GM19240 (cell line): ENCODE results near the gene PDE5A.
"Not testable (repeated sequence)": the region's sequence is repeated elsewhere in the genome, so short reads cannot be mapped to it uniquely, and the experiment has no call there.

ENCODE experiments used
- DNase-seq: peaks from one replicate; pipeline ENCODE4 v3.0.0; 2011; ENCODE audit warnings: low spot score; ENCODE audit not compliant: insufficient read length

PDE5A gene

DNA sequence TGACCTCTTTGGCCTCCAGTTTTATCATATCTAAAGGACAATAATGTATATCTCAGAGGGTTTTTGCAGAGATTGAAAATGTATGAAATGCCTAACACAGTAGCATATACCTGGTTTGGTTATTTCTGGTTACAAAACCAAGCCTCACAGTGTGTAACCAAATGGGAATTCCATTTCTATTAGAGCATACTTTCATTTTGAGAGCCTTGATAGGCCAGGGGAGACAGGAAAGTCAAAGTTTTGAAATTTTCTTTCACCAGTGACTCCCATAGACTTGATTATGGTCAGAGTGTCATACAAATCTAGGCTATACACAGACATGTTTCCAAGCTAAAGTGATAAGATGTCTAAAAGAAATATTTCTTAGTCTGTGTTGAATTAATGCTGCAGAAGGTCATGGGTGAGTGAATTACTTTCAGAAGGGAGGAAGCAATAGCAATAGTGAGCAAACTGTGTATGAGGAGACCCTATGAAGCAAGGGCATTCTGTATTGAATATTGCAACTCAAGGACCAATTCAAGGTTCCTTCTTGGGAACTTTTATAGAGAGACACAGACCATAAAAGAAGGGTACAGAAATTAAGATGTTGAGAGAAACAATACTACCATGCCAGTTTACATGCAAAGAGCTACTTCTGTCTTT lies 151.1 kb downstream of the PDE5A start:
- DNase-seq, result no peak

DNA sequence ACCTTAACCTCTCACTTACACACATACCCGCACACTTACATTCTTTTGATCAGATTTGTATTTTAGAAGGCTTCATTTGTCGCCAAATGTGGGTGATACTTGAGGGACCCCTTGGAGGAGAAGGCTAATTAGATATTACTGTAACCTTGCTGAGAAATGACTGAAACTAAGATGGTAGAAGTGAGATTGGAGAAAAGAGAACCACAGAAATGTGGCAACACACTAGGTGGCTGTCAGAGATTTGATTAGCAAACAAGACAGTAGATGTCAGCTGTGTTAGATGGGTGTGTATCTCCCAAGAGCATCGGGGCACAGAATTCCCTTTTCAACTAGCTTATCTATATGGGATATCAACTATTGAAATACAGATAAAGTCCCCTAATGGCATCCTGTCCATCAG lies 157.3 kb downstream of the PDE5A start:
- no peak for DNase-seq

DNA sequence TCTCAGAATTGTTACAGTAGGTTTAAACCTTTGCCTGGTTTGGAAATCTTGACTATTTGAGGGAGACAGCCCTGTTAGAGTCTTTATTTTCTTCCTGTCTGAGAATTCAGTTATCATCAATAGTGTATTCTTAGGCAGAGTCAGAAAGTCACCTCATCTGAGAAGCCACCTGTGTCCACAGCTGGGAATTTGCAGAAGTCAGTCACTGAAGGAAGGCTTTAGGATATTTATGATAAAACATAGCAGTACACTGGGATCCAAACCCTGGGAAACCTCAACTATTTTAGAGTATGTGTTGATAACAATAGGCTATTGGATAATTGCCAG lies 157.9 kb downstream of the PDE5A start:
- DNase-seq, result not testable (repeated sequence)

DNA sequence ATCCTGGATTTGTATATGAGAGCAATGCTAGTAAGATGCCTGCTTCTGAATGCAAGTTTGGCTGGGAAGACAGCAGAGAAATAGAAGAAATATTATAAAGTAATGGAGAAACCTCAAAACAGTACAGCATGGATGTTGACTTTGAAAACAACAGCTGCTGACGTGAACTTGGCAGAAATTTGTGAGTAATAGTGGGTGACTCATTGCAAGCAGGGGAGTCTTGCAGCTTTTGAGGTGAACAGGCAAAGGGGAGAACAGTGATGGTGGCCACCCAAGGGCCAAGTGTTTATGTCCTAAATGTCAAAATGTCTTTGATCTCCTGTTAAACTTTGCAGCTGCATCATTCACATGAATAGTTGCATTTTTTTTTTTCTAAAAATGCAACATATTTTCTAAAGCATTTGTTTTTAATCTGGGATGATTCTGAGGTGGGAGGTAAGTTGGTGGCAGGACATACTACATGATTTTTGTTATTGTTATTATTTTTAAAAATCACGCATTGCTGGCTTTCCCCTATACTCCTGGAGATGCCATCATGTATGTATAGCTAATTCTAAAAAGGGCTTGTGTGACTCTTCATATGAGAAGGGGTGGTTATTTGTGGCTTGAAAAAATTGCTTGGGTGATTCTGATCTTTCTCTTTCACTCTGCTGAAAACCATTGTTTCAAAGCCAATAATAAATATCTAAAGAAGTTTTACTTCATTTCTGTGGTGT lies 158.4 kb downstream of the PDE5A start:
- DNase-seq, result not testable (repeated sequence)

DNA sequence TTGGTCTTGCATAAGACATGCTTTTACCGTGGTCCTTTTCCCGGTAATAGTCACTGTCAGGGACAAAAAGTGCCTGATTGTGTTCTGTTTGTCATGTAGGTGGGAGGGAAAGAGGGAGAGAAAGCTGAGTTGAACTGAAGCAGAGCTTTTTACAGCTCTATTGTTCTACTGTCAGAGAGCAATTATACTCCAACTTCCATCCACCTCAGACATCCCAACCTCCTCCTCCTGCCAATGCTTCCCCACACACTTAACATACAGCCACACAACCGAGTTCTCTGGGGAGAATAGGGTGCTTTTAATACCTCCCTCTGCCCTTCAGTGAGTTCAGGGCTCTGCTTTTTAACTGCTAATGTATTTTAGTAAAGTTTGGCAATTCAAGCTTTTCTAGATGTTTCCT lies 159.6 kb downstream of the PDE5A start:
- DNase-seq, result not testable (repeated sequence)

DNA sequence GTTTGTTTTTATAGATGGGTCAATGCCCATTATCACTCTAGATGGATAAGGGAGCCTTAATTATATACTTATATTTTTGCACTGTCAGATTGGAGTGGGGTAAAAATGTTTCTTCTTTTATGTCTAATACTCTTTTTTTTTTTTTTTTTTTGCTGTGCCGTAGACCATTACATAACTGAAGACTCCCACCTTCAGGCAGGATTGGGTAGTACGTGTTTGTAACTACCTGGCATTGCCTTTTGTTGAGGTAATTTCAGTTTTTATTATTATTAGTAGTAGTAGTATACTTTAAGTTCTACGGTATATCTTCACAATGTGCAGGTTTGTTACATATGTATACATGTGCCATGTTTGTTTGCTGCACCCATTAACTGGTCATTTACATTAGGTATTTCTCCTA lies 165.9 kb downstream of the PDE5A start:
- not testable (repeated sequence) for DNase-seq

DNA sequence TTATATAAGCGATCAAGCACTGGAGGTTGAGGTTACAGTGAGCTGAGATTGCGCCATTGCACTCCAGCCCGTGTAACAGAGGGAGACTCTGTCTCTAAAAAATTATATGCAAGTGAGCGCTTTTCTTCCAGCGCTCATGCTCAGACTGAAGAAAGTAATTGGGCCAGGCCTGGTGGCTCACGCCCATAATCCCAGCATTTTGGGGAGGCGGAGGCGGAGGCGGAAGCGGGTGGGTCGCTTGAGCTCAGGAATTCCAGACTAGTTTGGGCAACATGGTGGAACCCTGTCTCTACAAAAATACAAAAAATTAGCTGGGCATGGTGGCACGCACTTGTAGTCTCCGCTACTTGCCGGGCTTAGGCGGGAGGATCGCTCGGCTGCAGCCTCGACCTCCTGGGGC lies 172.9 kb downstream of the PDE5A start:
- DNase-seq, result not testable (repeated sequence)

DNA sequence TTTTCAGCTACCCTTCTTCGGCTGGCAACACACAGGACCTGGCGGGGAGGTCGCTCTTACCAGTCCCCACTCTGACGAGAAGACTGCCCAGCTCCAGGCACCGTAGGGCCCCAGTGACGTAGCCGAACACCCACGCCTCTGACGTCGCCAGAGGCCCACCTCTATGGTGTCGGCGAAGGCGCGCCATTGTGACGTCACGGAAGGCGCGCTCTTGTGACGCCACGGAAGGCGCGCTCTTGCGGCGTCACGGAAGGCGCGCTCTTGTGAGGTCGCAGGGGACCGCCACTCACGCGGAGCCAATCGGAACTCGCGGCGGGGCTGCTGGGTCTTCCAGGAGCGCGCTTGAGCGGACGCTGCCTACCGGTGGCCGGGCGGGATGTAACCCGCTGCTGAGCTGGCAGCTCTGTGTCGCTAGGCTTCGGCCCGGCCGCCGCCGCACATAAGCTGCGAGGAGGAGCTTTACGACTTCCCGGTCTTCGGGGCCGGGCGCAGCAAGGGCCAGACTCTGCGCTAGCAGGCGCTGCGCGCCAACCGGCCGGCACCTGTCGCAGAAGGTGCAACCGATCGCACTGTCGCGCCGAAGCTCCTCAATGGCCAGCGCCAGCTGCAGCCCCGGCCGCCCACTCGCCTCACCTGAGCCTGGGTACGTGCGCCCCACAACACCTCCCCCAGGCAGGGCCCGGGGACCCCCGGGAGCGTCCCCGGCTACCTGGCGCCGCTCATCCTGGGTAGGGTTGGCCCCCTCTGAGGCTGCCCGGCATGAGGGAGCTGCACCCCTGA lies 173.9 kb downstream of the PDE5A start:
- peak; percentile 63 for DNase-seq

DNA sequence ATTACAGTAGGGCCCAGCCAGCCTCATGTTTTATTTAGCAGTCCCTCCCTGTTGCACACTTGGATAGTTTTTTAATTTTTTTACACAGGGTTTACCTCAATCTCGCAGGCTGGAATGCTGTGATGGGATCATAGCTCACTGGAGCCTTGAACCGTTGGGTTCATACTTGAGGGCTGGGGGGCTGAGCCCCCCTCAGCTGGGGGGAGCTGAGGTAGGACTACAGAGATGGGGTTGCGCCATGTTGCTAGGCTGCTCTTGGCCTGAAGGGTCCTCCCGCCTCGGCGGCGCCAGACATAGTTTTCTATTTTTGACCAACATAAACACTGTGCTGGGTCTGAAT lies 174.5 kb downstream of the PDE5A start:
- DNase-seq, result not testable (repeated sequence)

DNA sequence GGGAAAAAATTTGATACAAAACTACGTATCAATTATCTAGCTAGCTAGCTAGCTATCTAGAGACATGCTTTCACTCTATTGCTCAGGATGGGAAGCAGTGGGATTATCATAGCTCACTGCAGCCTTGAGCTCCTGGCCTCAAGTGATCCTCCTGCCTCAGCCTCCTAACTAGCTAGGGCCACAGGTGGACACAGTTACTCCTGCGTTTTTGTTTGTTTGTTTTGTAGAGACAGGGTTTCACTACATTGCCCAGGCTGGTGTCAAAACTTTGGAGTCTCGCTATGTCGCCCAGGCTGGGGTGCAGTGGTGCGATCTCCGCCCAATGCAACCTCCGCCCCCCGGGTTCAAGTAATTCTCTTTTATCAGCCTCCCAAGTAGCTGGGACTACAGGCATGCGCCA lies 175.3 kb downstream of the PDE5A start:
- DNase-seq, result not testable (repeated sequence)

DNA sequence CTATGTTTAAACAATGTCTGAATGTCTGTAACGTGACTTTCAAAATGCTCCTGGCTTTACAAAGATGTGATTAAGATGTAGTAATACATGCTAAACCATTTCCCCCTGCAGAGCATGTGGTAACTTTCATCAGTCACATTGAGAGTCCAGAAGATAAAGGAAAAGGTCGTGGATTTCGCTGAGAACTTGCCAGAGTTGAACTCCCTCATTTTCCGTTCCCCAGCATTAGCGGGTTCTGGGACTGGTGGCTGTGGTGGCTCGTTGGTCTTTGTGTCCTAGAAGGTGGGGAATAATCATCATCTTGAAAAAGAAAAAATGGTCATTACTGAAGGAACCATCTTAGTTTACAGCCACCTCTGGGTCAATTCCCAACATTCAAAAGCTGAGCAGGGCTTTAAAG lies 178.8 kb downstream of the PDE5A start:
- not testable (repeated sequence) for DNase-seq
